ENCODE measurements around the gene MRGPRD. TPM values are rescaled to one million over a fixed set of nuclear protein-coding genes. Genes with fewer than 3 reads are reported as not detected.

The MRGPRD gene, protein sequence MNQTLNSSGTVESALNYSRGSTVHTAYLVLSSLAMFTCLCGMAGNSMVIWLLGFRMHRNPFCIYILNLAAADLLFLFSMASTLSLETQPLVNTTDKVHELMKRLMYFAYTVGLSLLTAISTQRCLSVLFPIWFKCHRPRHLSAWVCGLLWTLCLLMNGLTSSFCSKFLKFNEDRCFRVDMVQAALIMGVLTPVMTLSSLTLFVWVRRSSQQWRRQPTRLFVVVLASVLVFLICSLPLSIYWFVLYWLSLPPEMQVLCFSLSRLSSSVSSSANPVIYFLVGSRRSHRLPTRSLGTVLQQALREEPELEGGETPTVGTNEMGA
- not detected in 2 replicates for total RNA-seq (ENCODE audit: low replicate concordance)

GRCh38 chr11:68980776-68981065 is at the start of gene MRGPRD:
TSS of gene MRGPRD (minus strand) at chr11:68980986. CDS start at chr11:68980986, 0 bp downstream.
- DNase-seq (ENCODE audit: low read depth), result no peak
- TF ChIP-seq, protein P1, sequence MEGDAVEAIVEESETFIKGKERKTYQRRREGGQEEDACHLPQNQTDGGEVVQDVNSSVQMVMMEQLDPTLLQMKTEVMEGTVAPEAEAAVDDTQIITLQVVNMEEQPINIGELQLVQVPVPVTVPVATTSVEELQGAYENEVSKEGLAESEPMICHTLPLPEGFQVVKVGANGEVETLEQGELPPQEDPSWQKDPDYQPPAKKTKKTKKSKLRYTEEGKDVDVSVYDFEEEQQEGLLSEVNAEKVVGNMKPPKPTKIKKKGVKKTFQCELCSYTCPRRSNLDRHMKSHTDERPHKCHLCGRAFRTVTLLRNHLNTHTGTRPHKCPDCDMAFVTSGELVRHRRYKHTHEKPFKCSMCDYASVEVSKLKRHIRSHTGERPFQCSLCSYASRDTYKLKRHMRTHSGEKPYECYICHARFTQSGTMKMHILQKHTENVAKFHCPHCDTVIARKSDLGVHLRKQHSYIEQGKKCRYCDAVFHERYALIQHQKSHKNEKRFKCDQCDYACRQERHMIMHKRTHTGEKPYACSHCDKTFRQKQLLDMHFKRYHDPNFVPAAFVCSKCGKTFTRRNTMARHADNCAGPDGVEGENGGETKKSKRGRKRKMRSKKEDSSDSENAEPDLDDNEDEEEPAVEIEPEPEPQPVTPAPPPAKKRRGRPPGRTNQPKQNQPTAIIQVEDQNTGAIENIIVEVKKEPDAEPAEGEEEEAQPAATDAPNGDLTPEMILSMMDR (IDR thresholded peaks at IDR 0.05; ENCODE audit: insufficient read depth, low read length), result no peak
- no peak within 1 kb of the TSS for H3K4me3 ChIP-seq (ENCODE audit: low read depth, low read length)

GRCh38 chr11:69030301-69030700 is 49.5 kb upstream of the MRGPRD start:
- TF ChIP-seq, protein P1 (IDR thresholded peaks at IDR 0.05; ENCODE audit: insufficient read depth, low read length), result no peak
- no peak for DNase-seq (ENCODE audit: low read depth)
- no peak overlapping the region for H3K4me3 ChIP-seq (ENCODE audit: low read depth, low read length)

GRCh38 chr11:69027704-69028372 is 47.1 kb upstream of the MRGPRD start:
- H3K4me3 ChIP-seq (ENCODE audit: low read depth, low read length), result no peak overlapping the region
- TF ChIP-seq, protein P1 (IDR thresholded peaks at IDR 0.05; ENCODE audit: insufficient read depth, low read length), result no peak
- DNase-seq (ENCODE audit: low read depth), result no peak

DNA sequence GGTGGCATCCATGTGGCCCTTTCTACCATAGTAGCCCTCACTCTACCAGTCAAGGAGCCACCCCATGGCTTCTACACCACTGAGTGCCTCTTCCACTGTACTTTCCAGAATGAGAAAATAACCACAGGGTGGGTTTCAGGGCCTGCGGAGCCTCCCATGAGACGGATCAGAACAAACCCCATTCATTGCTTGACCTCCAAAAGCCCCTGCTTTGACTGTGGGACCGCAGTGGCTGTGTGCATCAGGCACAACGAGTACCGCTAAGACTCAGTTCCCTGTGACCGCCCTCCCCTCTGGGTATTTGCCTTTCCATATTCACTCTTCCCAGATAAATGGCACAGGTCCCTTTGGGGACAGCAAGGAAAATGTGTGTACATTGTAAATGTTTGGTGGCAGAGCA is 43.7 kb upstream of the MRGPRD start:
- TF ChIP-seq, protein P1 (IDR thresholded peaks at IDR 0.05; ENCODE audit: insufficient read depth, low read length), result no peak
- DNase-seq (ENCODE audit: low read depth), result no peak

GRCh38 chr11:69022260-69022659 is 41.5 kb upstream of the MRGPRD start:
- DNase-seq (ENCODE audit: low read depth), result no peak
- TF ChIP-seq, protein P1 (IDR thresholded peaks at IDR 0.05; ENCODE audit: insufficient read depth, low read length), result no peak

More for the DNA sequence above, 43.7 kb upstream of the MRGPRD start:
- no peak overlapping the region for H3K4me3 ChIP-seq (ENCODE audit: low read depth, low read length)

DNA sequence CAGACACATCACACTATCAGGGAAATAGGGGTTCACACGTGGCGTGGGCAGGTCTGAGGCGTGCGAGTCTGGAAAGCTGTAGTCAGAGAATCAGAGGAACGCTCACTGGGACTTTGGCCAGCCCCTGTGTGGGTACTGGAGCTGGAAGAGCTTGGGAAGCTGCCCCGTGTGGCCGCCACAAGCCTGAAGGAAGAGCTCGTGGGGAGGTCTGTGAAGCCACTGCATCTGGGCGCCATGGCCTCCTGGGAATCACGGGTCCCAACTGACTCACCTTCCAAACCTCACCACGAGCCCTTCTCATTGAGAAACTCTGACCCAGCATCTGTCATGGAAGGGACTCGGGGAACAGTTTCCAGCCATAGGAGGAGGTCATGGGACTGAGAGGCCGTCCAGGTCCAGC is 38.1 kb upstream of the MRGPRD start:
- peak; percentile 72 for DNase-seq (ENCODE audit: low read depth)
- no peak overlapping the region for H3K4me3 ChIP-seq (ENCODE audit: low read depth, low read length)
- TF ChIP-seq, protein P1 (IDR thresholded peaks at IDR 0.05; ENCODE audit: insufficient read depth, low read length), result no peak

More at GRCh38 chr11:69022260-69022659, 41.5 kb upstream of the MRGPRD start:
- no peak overlapping the region for H3K4me3 ChIP-seq (ENCODE audit: low read depth, low read length)

All from fibroblast of the aortic adventitia (primary cell).